Ovary (tissue), 3 donors: ENCODE data around the gene MIP.

ENCODE experiments used
- EP300 ChIP-seq: sonication (generic); formaldehyde crosslinking; IDR thresholded peaks from one replicate; pipeline ENCODE4 v1.6.1; 2017; ENCODE audit warnings: antibody characterized with exemption
- POLR2A ChIP-seq: fragments of 450-650 bp; IDR thresholded peaks from one replicate; pipeline ENCODE4 v1.6.1; 2017; ENCODE audit warnings: antibody characterized with exemption, mild to moderate bottlenecking, moderate library complexity
- TF ChIP-seq, protein P1 (sequence below), 3 donors: fragments of 450-650 bp in 2 of 3; fragments of 200-600 bp in 1 of 3; IDR thresholded peaks; one replicate each; pipeline versions ENCODE4 v1.5.1 to v1.8.0; 2016 to 2022; ENCODE audit warnings: antibody characterized with exemption in 3 of 3, mild to moderate bottlenecking in 1 of 3
- donor health status: DM: no; HTN: no; CAD: no.

- TF ChIP-seq, protein P1, sequence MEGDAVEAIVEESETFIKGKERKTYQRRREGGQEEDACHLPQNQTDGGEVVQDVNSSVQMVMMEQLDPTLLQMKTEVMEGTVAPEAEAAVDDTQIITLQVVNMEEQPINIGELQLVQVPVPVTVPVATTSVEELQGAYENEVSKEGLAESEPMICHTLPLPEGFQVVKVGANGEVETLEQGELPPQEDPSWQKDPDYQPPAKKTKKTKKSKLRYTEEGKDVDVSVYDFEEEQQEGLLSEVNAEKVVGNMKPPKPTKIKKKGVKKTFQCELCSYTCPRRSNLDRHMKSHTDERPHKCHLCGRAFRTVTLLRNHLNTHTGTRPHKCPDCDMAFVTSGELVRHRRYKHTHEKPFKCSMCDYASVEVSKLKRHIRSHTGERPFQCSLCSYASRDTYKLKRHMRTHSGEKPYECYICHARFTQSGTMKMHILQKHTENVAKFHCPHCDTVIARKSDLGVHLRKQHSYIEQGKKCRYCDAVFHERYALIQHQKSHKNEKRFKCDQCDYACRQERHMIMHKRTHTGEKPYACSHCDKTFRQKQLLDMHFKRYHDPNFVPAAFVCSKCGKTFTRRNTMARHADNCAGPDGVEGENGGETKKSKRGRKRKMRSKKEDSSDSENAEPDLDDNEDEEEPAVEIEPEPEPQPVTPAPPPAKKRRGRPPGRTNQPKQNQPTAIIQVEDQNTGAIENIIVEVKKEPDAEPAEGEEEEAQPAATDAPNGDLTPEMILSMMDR (IDR thresholded peaks at IDR 0.05): no peak
- TF ChIP-seq POLR2A (no peak), EP300 (no peak)
These were observed 33.1 kb upstream of the MIP start for GRCh38 chr12:56487448-56488040.
